Vagina (tissue), 2 donors: ENCODE results near the gene LRP2BP.

Experiments
- CTCF ChIP-seq, 3 experiments: fragments of 450-650 bp in 2 of 3; fragments of 200-600 bp in 1 of 3; sonication (generic) in 1 of 3; IDR thresholded peaks; one replicate each; pipeline ENCODE4 v1.5.1; 2017 to 2019; ENCODE audit warnings: antibody characterized with exemption in 3 of 3, mild to moderate bottlenecking in 2 of 3, moderate library complexity in 2 of 3
- POLR2A ChIP-seq, 2 donors: fragments of 450-650 bp; IDR thresholded peaks; one replicate each; pipeline ENCODE4 v1.6.1; 2017; ENCODE audit warnings: antibody characterized with exemption in 2 of 2, mild to moderate bottlenecking in 2 of 2, moderate library complexity in 2 of 2
- POLR2AphosphoS5 ChIP-seq, 2 donors: sonication (generic); formaldehyde crosslinking; IDR thresholded peaks; one replicate each; pipeline ENCODE4 v1.9.0; 2017; ENCODE audit warnings: antibody characterized with exemption in 2 of 2, mild to moderate bottlenecking in 2 of 2, low read depth in 1 of 2; ENCODE audit not compliant: insufficient read depth in 1 of 2

- TF ChIP-seq CTCF (IDR thresholded peaks at IDR 0.05) (no peak), POLR2A (IDR thresholded peaks at IDR 0.05) (no peak), POLR2AphosphoS5 (IDR thresholded peaks at IDR 0.05; ENCODE audit: insufficient read depth in 1 of 2, low read depth in 1 of 2) (no peak)
These were observed 38.5 kb downstream of the LRP2BP start for GRCh38 chr4:185357211-185357610.
